Hepatocyte (in vitro differentiated cells): ENCODE data around the gene UBE2I. TPM values are rescaled to one million over a fixed set of nuclear protein-coding genes. Genes with fewer than 3 reads are reported as not detected.

ENCODE experiments used
- DNase-seq: peaks from one replicate; pipeline ENCODE4 v3.0.0-alpha.2; 2016; ENCODE audit warnings: low spot score
- H2AFZ ChIP-seq: fragments of 200-600 bp; sonication (generic); 2 replicates; pipeline ENCODE4 v1.6.0; 2016; ENCODE audit warnings: antibody characterized with exemption, mild to moderate bottlenecking
- H3K27ac ChIP-seq: fragments of 200-600 bp; sonication (generic); 2 replicates; pipeline ENCODE4 v1.5.1; 2016; ENCODE audit warnings: mild to moderate bottlenecking
- H3K27me3 ChIP-seq: fragments of 200-600 bp; sonication (generic); 2 replicates; pipeline ENCODE4 v1.6.1; 2016
- H3K36me3 ChIP-seq: fragments of 200-600 bp; sonication (generic); replicated peaks from 2 replicates; pipeline ENCODE4 v1.5.1; 2016; ENCODE audit warnings: low read depth; ENCODE audit not compliant: insufficient read depth
- H3K4me1 ChIP-seq: fragments of 200-600 bp; sonication (generic); 2 replicates; pipeline ENCODE4 v1.5.1; 2016; ENCODE audit warnings: mild to moderate bottlenecking, moderate library complexity; ENCODE audit not compliant: insufficient read depth
- H3K4me2 ChIP-seq: fragments of 200-600 bp; sonication (generic); 2 replicates; pipeline ENCODE4 v1.6.0; 2016
- H3K4me3 ChIP-seq: fragments of 200-600 bp; sonication (generic); 2 replicates; pipeline ENCODE4 v1.5.1; 2016; ENCODE audit warnings: mild to moderate bottlenecking
- H3K79me2 ChIP-seq: fragments of 200-600 bp; sonication (generic); 2 replicates; pipeline ENCODE4 v1.6.0; 2017; ENCODE audit warnings: mild to moderate bottlenecking
- H3K9me2 ChIP-seq: fragments of 200-600 bp; sonication (generic); replicated peaks from 2 replicates; pipeline ENCODE4 v1.6.0; 2017; ENCODE audit warnings: mild to moderate bottlenecking; ENCODE audit not compliant: insufficient read depth
- H3K9me3 ChIP-seq: fragments of 200-600 bp; sonication (generic); 2 replicates; pipeline ENCODE4 v1.5.1; 2016; ENCODE audit warnings: low read depth, mild to moderate bottlenecking
- H4K20me1 ChIP-seq: fragments of 200-600 bp; sonication (generic); 2 replicates; pipeline ENCODE4 v1.6.0; 2016; ENCODE audit warnings: mild to moderate bottlenecking; ENCODE audit not compliant: insufficient read depth, poor library complexity, severe bottlenecking
- CTCF ChIP-seq: fragments of 200-600 bp; sonication (generic); IDR thresholded peaks from 2 replicates; pipeline ENCODE4 v1.5.1; 2016; ENCODE audit warnings: antibody characterized with exemption, mild to moderate bottlenecking; ENCODE audit not compliant: poor library complexity
- EZH2 ChIP-seq: fragments of 200-600 bp; sonication (generic); IDR thresholded peaks from 2 replicates; pipeline ENCODE4 v1.6.1; 2016; ENCODE audit warnings: antibody characterized with exemption, mild to moderate bottlenecking, borderline replicate concordance
- EZH2phosphoT487 ChIP-seq: fragments of 200-600 bp; sonication (generic); IDR thresholded peaks from one replicate; pipeline ENCODE4 v1.6.1; 2018; ENCODE audit warnings: antibody characterized with exemption, mild to moderate bottlenecking, low read depth, moderate library complexity; ENCODE audit not compliant: unreplicated experiment, severe bottlenecking
- WGBS: methylation state at CpG from one replicate; pipeline ENCODE4 v1.1.6; 2016; ENCODE audit warnings: low lambda C conversion rate; ENCODE audit errors: missing lambda C conversion rate; 5-methylcytosine and 5-hydroxymethylcytosine counted together
- polyA plus RNA-seq: library from polyadenylated mRNA; unstranded; fragments of >200 nt; fragmentation: Nextera tagmentation; extraction: Ambion mirVana; gene quantifications from 2 replicates; pipeline ENCODE4 v1.2.1, GENCODE V29; 2016
- total RNA-seq: library from RNA; depleted of rRNA; stranded (reverse); fragments of >200 nt; gene quantifications from 2 replicates; pipeline ENCODE4 v1.2.3, GENCODE V29; 2014

Gene UBE2I
- total and polyA plus RNA-seq, 2 experiments from 2014 or later: 76.0 to 150 TPM

DNA sequence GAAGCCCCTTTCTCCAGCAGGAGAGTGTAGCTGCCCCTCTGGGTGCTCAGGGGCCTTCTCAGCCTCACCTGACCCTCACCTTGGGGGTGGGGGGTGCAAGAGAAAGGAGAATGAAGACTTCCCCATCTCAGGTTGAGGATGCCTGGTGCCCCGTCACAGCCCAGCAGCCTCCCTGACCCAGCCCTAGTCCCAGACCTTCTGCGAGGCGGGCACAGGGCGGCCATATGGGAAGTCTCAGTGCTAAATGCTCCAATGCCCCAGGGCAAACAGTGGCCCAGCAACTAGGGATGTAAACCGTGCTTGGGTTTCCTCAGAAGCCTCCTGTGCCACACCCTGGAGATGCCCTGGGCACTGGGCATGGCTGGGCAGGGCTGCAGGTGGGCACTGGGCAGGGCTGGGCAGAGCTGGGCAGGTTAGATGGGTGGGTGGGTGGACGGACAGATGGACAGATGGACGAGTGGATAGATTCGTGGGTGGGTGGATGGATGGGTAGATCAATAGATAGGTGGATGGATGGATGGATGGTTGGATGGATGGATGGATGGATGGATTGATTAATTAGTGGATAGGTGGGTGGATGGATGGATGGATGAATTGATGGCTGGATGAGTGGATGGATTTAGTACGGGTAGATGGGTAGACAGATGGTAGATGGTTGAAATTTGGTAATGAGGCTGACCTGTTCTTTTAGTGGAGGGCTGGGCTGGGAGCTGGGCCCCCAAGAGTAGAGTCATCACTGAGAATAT is 36.8 kb upstream of the UBE2I start:
- no peak overlapping the region for H2AFZ ChIP-seq
- no peak overlapping the region for H3K4me3 ChIP-seq
- no peaks in the 10 kb centered on the region for H4K20me1 ChIP-seq
- no peak overlapping the region for H3K27ac ChIP-seq
- H3K4me1 ChIP-seq: peaks cover 7% of the 10 kb centered on the region
- no peak for DNase-seq
- no peak for TF ChIP-seq EZH2phosphoT487
- TF ChIP-seq CTCF: no peak
- TF ChIP-seq EZH2: no peak
- H3K4me2 ChIP-seq: no peak overlapping the region
- 84% methylated on average over 9 of the region's 9 CpGs for WGBS
- H3K79me2 ChIP-seq: no peaks in the 10 kb centered on the region
- H3K9me2 ChIP-seq: no peaks in the 10 kb centered on the region
- no peaks in the 10 kb centered on the region for H3K27me3 ChIP-seq
- no peaks in the 10 kb centered on the region for H3K9me3 ChIP-seq
- H3K36me3 ChIP-seq: no peaks in the 10 kb centered on the region

DNA sequence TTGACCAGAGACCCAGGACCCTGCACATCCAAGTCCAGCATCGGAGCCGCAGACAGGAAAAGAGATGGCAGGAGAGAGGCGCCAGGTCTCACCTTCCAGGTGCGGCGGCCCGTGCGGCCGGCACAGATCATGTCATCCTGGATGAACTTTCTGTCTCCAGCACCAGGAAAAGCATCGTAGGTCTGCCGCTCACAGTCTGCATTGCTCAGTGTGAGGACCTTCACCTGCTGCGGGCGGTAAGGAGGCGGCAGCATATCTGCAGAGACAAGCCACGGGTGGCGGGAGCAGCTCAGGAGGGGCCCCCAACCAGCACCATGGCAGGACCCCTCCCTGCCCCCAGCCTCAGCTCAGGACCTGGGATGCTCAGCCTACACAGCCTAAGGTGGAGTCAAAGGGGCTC is 35.6 kb upstream of the UBE2I start:
- Histone ChIP-seq H3K9me2 (no peaks in the 10 kb centered on the region), H3K4me2 (no peak overlapping the region), H3K4me1 (peaks cover 13% of the 10 kb centered on the region), H3K4me3 (no peak overlapping the region), H3K27ac (no peak overlapping the region), H3K27me3 (no peaks in the 10 kb centered on the region), H2AFZ (no peak overlapping the region), H3K36me3 (no peaks in the 10 kb centered on the region), H3K9me3 (no peaks in the 10 kb centered on the region), H3K79me2 (no peaks in the 10 kb centered on the region), H4K20me1 (no peaks in the 10 kb centered on the region)
- 92% methylated on average over 15 of the region's 15 CpGs for WGBS
- TF ChIP-seq CTCF (no peak), EZH2 (no peak), EZH2phosphoT487 (no peak)
- no peak for DNase-seq

- Histone ChIP-seq H3K4me1 (peaks cover 13% of the 10 kb centered on the region), H3K9me3 (no peaks in the 10 kb centered on the region), H3K4me3 (no peak overlapping the region), H3K27ac (no peak overlapping the region), H2AFZ (no peak overlapping the region), H3K79me2 (no peaks in the 10 kb centered on the region), H3K36me3 (no peaks in the 10 kb centered on the region), H3K4me2 (no peak overlapping the region), H4K20me1 (no peaks in the 10 kb centered on the region), H3K9me2 (no peaks in the 10 kb centered on the region), H3K27me3 (no peaks in the 10 kb centered on the region)
- no peak for TF ChIP-seq EZH2phosphoT487
- no peak for TF ChIP-seq EZH2
- no peak for TF ChIP-seq CTCF
- DNase-seq: no peak
- 94% methylated on average over 7 of the region's 7 CpGs for WGBS
Measured at GRCh38 chr16:1274767-1275166, 34.7 kb upstream of the UBE2I start.
